GM13976 (cell line): ENCODE results near the gene DRAM2.

Experiments
- DNase-seq: peaks from one replicate; pipeline ENCODE4 v3.0.0; 2012; ENCODE audit warnings: low spot score
- CTCF ChIP-seq: IDR thresholded peaks from 2 replicates; pipeline ENCODE4 v1.5.1; 2012; ENCODE audit warnings: borderline replicate concordance, mild to moderate bottlenecking; ENCODE audit not compliant: insufficient read depth; ENCODE audit errors: extremely low read depth, missing control alignments, control extremely low read depth
- in situ Hi-C: fragments of 300-500 bp; cut with MboI; formaldehyde crosslinking; loops from one replicate; pipeline ENCODE4 v1.12.0; 2022; ENCODE audit warnings: low sequenced_read_pairs, mixed read lengths, inconsistent platforms; ENCODE audit not compliant: unreplicated experiment

Gene DRAM2

DNA sequence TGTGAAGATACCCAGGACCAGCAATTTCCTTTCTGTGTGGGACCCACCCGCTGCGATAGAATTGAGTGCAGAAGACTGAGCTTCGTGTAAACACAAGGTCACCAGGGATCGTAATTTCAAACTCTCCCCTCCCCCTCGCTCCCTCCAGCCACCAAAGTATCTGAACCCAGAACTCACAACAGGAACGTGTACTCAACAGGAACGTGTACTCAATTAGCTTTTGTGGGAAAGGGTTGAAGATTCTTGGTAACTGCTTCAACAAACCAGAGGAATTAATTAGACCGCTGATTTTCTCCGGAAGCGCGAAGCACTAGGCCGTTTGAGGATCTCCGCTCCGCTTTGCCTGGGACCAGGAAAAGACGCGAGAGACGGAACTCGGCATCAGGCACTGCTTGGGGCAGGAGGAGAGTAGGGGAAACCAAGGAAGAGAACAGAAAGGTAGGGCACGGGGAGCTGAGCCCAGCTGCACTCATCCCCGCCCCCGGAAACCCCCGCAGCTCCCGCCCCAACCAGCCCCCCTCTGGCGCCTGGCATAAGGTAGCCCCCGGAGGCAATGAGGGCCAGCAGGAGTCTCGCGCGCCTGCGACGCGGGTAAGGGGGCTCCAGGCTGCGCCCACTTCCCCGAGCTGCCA is 453 bp downstream of the DRAM2 start:
- DNase-seq: no peak

DNA sequence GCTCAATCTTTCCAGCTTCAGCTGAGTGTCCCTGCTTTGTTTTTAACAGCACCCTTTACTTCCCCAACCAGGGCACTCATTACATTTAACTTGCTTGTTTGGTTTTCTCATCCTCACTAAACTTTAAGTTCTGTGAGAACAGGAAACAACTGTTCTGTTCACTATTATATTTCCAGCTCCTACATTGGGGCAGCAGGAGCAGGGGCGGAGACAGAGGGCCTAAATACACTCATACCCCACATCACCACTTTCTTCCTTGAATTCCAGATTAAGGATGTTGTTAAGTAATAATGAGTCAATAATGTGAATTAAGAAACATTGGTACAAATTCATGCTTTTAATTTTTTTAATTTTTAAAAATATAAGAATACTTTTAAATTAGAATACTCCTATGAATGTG is 6.0 kb downstream of the DRAM2 start:
- in situ Hi-C loops: no loop called here
- DNase-seq: no peak
- TF ChIP-seq CTCF: no peak

More for the DNA sequence above, 453 bp downstream of the DRAM2 start:
- in situ Hi-C loops: loop anchor here (5.0 kb wide), 1 partner anchor 78 kb away; no protein-coding TSS in a partner anchor
- TF ChIP-seq CTCF: no peak

GRCh38 chr1:111131693-111132092 is 8.2 kb downstream of the DRAM2 start:
- in situ Hi-C loops: no loop called here
- DNase-seq: no peak
- TF ChIP-seq CTCF: no peak

- TF ChIP-seq CTCF: no peak
- DNase-seq: no peak
- in situ Hi-C loops: no loop called here
These were observed 10.5 kb downstream of the DRAM2 start for GRCh38 chr1:111129376-111129775.

GRCh38 chr1:111127923-111128643 is 11.8 kb downstream of the DRAM2 start:
- TF ChIP-seq CTCF: no peak
- DNase-seq: no peak
- in situ Hi-C loops: no loop called here

GRCh38 chr1:111126354-111126753 is 13.5 kb downstream of the DRAM2 start:
- DNase-seq: no peak
- no peak for TF ChIP-seq CTCF
- in situ Hi-C loops: no loop called here
